HFFc6 (cell line): ENCODE results near the gene HTR2A. TPM values are rescaled to one million over a fixed set of nuclear protein-coding genes. Genes with fewer than 3 reads are reported as not detected.

Experiments
- DNase-seq: peaks from one replicate; pipeline ENCODE4 v3.0.0-alpha.2; 2018
- H3K27ac Mint-ChIP-seq: 2 replicates; pipeline ENCODE4 v1.8.0; 2020; ENCODE audit warnings: mild to moderate bottlenecking, mixed read lengths
- H3K27me3 Mint-ChIP-seq: 2 replicates; pipeline ENCODE4 v1.8.0; 2021; ENCODE audit warnings: mild to moderate bottlenecking, moderate library complexity, mixed read lengths; ENCODE audit not compliant: insufficient read depth
- H3K36me3 Mint-ChIP-seq: 2 replicates; pipeline ENCODE4 v1.8.0; 2021; ENCODE audit warnings: low read depth, mixed read lengths
- H3K4me1 Mint-ChIP-seq: 2 replicates; pipeline ENCODE4 v1.8.0; 2020; ENCODE audit warnings: low read depth, mixed read lengths
- H3K4me3 Mint-ChIP-seq: 2 replicates; pipeline ENCODE4 v1.8.0; 2020; ENCODE audit warnings: mild to moderate bottlenecking, moderate library complexity, mixed read lengths
- H3K9me3 Mint-ChIP-seq: 2 replicates; pipeline ENCODE4 v1.8.0; 2020; ENCODE audit warnings: mild to moderate bottlenecking, mixed read lengths
- total RNA-seq, 6 experiments: library from RNA; stranded (reverse); fragmentation: NEBNext Ultra II Directional; extraction: Animal tissue kit (Norgen Biotek cat#: 25700); gene quantifications; 2 replicates in 1 of 6; 3 replicates in 5 of 6; pipeline ENCODE4 v1.2.3, GENCODE V29; 2021
- TF ChIP-seq, protein P1 (sequence below): fragments of 200-600 bp; sonication (generic); IDR thresholded peaks from 2 replicates; pipeline ENCODE4 v1.5.0; 2021; ENCODE audit warnings: antibody characterized with exemption, mild to moderate bottlenecking

The HTR2A gene
- total RNA-seq, 6 experiments from 2014 or later: 0.09 TPM; not detected in 5

DNA sequence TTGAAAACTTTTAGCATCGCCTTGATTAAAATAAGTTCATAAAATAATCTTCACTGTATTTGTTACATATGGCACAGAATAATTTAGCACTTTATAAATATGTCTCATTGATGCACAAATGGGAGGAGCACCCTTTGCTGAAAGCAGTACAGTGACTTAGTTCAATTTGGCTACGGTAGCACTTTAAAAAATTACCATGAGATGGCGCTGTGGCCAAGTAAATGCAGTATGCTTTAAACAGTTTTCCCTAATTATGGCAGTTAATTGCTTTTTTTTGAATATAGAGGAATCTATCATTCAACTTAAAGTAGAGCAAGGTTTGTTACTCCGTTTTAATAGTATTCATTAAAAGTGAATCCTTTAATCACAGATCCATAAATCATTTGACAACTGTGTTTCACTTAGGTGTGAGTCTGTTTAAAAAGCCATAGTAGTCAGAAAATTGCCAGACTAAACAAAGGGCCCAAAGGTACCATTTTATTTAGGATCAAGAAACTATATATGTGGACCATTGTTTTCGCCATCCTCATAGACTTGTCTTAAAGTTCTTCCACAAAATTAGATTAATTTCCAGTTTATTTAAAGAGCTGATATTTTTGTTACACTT lies 65.2 kb downstream of the HTR2A start:
- Mint-ChIP-seq H3K36me3 (no peaks in the 10 kb centered on the region), H3K9me3 (no peaks in the 10 kb centered on the region), H3K4me3 (no peak overlapping the region), H3K27me3 (no peaks in the 10 kb centered on the region; the same call in 1 of the 2 replicates), H3K27ac (no peak overlapping the region), H3K4me1 (no peaks in the 10 kb centered on the region)
- DNase-seq: peak; percentile 36
- TF ChIP-seq, protein P1, sequence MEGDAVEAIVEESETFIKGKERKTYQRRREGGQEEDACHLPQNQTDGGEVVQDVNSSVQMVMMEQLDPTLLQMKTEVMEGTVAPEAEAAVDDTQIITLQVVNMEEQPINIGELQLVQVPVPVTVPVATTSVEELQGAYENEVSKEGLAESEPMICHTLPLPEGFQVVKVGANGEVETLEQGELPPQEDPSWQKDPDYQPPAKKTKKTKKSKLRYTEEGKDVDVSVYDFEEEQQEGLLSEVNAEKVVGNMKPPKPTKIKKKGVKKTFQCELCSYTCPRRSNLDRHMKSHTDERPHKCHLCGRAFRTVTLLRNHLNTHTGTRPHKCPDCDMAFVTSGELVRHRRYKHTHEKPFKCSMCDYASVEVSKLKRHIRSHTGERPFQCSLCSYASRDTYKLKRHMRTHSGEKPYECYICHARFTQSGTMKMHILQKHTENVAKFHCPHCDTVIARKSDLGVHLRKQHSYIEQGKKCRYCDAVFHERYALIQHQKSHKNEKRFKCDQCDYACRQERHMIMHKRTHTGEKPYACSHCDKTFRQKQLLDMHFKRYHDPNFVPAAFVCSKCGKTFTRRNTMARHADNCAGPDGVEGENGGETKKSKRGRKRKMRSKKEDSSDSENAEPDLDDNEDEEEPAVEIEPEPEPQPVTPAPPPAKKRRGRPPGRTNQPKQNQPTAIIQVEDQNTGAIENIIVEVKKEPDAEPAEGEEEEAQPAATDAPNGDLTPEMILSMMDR: peak; percentile 93

DNA sequence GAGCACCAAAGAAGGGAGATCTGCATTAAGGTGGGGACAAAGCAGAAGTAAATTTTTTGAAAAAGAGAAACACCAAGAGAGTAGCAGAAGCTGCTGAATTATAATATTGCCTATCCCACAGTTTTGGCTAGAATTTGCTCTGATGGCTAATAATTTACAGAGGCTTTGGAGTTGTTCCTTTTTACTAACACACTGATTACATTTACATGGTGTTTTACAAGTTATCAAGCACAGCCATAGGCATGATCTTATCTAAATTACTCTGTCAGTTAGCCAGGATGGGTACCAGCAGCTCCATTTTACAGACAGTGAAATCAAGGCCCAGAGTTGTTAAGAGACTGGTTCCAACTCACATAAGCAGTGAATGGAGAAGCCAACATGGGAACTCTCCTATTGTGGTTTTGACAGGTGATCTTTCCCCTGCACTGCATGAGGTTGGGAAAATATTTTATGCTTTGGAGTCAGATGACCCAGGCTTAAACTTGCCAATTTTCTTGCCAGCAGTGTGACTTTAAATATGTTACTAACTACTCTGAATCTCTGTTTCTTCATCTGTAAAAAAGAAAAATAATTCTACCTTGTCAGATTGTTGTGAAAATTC lies 66.3 kb downstream of the HTR2A start:
- Mint-ChIP-seq H3K36me3 (no peaks in the 10 kb centered on the region), H3K4me1 (no peaks in the 10 kb centered on the region), H3K9me3 (no peaks in the 10 kb centered on the region), H3K27me3 (no peaks in the 10 kb centered on the region; the same call in 1 of the 2 replicates), H3K4me3 (no peak overlapping the region), H3K27ac (no peak overlapping the region)
- TF ChIP-seq, protein P1: no peak
- no peak for DNase-seq

DNA sequence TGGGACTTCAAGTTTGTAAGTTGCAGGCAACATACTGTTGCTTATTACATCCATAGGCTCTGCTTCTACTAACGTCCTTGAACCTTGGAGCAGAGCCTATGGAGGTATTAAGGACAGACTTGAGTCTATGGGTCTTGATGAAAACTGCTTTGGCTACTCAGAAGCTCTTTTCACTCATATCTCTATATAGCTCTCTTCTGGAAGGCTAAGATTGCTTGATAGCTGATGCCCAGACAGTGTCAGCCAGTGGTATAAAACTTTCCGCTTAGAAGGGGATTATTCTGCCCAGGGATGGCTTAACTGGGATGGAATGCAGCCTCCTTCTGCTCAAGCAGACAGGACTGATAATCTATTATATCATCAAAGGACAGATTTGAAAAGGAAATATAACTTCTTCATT lies 74.3 kb downstream of the HTR2A start:
- Mint-ChIP-seq H3K4me3 (no peak overlapping the region), H3K4me1 (no peaks in the 10 kb centered on the region), H3K27ac (no peak overlapping the region), H3K36me3 (no peaks in the 10 kb centered on the region), H3K27me3 (peaks cover 11% of the 10 kb centered on the region), H3K9me3 (no peaks in the 10 kb centered on the region)
- TF ChIP-seq, protein P1: no peak
- no peak for DNase-seq

DNA sequence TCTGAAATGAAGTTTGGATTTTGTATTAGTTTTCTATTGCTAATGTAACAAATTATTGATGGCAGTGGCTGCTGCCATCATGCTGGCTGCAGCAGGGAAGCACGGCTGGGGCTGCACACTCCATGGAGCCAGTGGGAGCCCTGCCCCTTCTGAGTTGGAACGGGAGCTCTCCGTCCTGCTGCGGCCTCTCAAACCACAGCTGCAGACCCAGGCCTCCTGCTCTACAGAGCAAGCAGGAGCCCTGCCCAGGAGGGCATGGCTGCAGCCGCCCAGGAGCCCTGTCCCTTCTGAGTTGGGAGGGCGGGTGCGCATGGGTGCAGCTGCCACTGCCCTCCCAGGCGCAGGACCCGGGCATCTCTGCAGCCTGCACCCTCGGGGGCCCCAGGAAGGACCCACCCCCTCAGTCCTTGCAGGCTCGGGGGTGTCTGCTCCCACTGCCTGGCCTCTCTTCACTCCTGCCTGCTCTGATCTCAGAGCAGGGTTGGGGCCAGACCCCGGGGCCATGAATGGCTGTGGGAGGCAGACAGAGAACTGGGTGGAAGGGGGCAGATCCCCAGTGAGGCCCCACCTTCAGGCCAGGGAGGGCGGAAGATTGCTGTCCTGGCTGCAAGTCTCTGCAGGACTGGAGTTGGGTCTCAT lies 78.9 kb downstream of the HTR2A start:
- TF ChIP-seq, protein P1: no peak
- Mint-ChIP-seq H3K9me3 (peaks cover 6% of the 10 kb centered on the region; the same call in 1 of the 2 replicates), H3K4me1 (no peaks in the 10 kb centered on the region)

DNA sequence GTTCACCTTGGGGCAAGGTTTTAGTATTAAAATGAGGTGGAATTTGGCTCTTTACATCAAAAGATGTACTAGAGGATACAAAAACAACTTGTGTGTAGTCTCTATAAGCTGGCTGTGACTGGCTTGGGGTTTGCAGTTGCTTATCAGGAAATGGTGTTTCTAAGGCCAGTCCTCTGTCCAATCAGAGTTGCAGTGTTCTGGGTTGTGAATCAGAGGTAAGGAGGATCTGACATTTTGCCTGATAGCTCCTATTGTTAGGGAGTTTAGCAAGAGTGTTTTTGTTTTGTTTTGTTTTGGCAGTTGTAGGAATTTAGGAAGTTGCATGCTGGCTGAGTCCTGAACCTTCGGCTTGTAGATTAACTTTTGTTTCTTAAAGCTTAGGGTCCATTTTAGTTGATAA lies 79.8 kb downstream of the HTR2A start:
- H3K9me3 Mint-ChIP-seq: peaks cover 15% of the 10 kb centered on the region
- TF ChIP-seq, protein P1: no peak
- H3K36me3 Mint-ChIP-seq: peaks cover 11% of the 10 kb centered on the region; the same call in 1 of the 2 replicates
- H3K4me1 Mint-ChIP-seq: no peaks in the 10 kb centered on the region
- H3K4me3 Mint-ChIP-seq: no peak overlapping the region
- no peak for DNase-seq
- peaks cover 9% of the 10 kb centered on the region for H3K27me3 Mint-ChIP-seq
- H3K27ac Mint-ChIP-seq: no peak overlapping the region

More for the DNA sequence above, 78.9 kb downstream of the HTR2A start:
- Mint-ChIP-seq H3K36me3 (peaks cover 2% of the 10 kb centered on the region; the same call in 1 of the 2 replicates), H3K4me3 (no peak overlapping the region), H3K27ac (no peak overlapping the region), H3K27me3 (peaks cover 9% of the 10 kb centered on the region)
- no peak for DNase-seq
